ENCODE data around the gene PEX3.
"Not testable (repeated sequence)": the region's sequence is repeated elsewhere in the genome, so short reads cannot be mapped to it uniquely, and the experiment has no call there.

PEX3 gene

GRCh38 chr6:143447865-143448264 is 2.7 kb upstream of the PEX3 start:
- not testable (repeated sequence) for DNase-seq (ENCODE audit: low read depth)

GRCh38 chr6:143449082-143449713 is 1.4 kb upstream of the PEX3 start:
- no peak for DNase-seq (ENCODE audit: low read depth)

GRCh38 chr6:143449714-143450452 is 722 bp upstream of the PEX3 start:
- no peak for DNase-seq (ENCODE audit: low read depth)

GRCh38 chr6:143451531-143451930 is 926 bp downstream of the PEX3 start:
- no peak for DNase-seq (ENCODE audit: low read depth)

DNA sequence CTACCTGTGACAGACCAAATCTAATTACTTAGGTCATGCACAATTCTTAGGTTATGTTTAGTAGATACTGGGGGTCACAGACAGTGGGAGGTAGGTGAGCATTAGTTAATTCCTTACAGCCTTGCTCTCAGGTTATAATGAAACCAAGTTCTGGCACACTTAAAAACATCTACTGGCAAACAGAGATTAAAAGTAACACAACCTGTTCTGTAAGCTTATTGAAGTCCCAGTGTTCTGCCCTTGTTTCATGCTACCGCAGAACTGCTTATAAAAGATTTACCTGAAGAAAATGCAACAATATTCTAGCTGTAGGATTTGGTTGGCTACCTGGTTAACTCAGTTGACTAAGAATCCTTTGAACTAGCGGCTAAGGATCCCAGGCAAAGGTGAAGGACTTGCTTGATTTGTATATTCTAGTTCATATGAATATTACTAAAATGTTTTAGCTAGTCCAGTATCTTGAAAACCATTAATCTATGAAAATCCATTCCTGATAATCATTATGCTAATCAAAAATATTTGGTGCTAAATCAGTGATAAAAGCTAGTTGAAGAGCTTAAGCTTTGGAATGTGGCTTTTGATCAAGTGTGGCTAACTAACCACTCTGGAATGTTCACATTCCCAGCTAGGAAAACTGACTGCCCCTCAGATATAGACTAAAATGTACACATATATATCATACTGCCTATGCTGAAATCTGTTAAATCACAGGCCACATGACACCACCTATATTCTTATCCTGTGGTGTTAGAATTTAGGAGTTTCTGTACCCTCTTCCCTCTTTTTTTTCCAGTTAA is 7.2 kb downstream of the PEX3 start:
- no peak for DNase-seq (ENCODE audit: low read depth)

DNA sequence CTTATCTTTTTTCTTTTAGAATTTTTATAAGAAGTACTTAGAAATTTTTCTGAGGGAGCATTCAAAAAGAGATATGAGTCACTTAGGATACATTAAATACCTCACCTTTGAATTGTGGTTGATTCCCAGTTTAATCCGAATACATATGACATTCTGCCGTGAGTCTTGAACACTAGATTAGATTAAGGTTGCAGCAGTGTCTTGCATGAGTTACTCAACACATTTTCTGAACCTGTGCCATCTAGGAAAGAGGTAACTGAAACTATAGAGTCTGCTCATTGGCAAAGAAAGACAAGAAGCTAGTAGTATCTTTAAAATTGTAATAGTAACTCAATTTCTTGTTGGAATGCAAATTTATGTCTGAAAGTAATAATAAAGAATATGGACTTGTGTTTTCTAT is 14.9 kb downstream of the PEX3 start:
- DNase-seq (ENCODE audit: low read depth) = no peak

- no peak for DNase-seq (ENCODE audit: low read depth)
Measured at GRCh38 chr6:143468026-143468425, 17.4 kb downstream of the PEX3 start.

DNA sequence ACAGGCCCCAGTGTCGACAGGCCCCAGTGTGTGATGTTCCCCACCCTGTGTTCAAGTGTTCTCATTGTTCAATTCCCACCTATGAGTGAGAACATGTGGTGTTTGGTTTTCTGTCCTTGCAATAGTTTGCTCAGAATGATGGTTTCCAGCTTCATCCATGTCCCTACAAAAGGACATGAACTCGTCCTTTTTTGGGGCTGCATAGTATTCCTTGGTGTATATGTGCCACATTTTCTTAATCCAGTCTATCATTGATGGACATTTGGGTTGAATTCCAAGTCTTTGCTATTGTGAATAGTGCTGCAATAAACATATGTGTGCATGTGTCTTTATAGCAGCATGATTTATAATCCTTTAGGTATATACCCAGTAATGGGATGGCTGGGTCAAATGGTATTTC is 18.2 kb downstream of the PEX3 start:
- not testable (repeated sequence) for DNase-seq (ENCODE audit: low read depth)

DNA sequence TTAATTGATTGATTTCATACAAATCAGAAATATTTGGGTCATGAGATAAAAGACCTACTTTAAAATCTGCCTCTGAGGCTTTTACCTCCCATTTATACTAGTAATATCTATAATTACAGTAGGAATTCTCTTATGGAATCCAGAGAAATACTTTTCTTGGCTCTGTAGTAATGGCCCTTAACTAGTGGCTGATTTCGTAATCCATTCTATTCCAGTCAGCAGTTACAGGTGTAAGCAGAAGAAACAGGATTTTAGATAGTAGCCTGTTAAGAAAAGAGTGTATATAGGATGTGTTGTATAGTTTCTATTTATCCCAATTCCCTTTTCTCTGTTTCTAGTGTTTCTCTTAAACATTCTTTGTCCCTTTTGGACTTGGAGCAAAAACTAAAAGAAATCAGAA is 21.2 kb downstream of the PEX3 start:
- no peak for DNase-seq (ENCODE audit: low read depth)

- DNase-seq (ENCODE audit: low read depth) = no peak
Measured at GRCh38 chr6:143476545-143476944, 25.9 kb downstream of the PEX3 start.

- no peak for DNase-seq (ENCODE audit: low read depth)
Measured at GRCh38 chr6:143478479-143479062, 28.0 kb downstream of the PEX3 start.

DNA sequence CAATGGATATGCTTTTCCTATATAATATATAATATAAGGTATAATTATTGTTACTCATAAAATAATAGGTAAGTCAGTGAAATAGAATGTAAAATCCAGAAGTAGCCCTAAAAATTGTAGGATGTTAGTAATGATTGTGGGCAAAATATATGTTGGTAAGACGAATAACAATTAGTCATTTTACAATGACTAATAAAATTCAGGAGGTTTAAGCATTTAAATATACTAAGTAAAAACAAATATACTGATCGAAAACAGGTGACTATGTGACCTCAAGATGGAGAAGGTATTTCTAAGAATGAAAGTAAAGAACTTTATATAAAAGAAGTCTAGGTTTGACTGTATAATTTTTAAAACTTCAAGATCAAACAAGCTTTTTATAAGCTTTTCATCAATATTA is 32.0 kb downstream of the PEX3 start:
- no peak for DNase-seq (ENCODE audit: low read depth)

- DNase-seq (ENCODE audit: low read depth) = no peak
Measured at GRCh38 chr6:143485967-143486366, 35.4 kb downstream of the PEX3 start.

DNA sequence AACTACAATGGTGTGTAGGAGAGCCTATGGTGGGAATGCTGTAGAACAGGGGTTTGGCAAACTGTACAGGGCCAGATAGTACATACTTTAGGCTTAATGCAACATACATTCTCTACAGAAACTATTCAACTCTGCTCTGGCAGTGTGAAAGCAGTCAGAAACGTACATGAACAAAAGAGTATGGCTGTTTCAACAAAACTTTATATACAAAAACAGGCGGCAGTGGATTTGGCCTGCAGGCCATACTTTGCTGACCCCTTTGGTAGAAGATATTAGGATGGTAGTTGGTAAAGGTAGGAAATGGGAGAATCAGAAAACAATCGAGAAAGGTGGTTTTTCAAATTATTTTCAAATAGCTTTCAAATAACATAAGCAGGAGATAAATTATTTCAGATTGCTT is 36.1 kb downstream of the PEX3 start:
- DNase-seq (ENCODE audit: low read depth) = no peak

- DNase-seq (ENCODE audit: low read depth) = no peak
Measured at GRCh38 chr6:143490244-143490643, 39.6 kb downstream of the PEX3 start.

GRCh38 chr6:143490775-143491174 is 40.2 kb downstream of the PEX3 start:
- no peak for DNase-seq (ENCODE audit: low read depth)

DNA sequence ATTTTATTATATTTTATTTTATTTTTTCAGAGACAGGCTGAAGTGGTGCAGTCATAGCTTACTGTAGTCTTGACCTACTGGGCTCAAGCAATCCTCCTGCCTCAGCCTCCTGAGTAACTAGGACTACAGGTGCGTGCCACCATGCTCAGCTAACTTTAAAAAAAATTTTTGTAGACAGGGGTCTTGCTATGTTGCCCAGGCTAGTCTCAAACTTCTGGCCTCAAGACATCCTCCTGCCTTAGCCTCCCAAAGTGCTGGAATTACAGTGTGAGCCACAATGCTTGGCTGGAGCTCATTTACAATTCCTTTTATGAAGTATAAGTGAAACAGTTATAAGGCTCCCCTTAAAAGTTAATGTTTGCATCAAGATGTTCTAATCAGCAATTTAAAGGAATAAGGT is 46.4 kb downstream of the PEX3 start:
- no peak for DNase-seq (ENCODE audit: low read depth)

DNA sequence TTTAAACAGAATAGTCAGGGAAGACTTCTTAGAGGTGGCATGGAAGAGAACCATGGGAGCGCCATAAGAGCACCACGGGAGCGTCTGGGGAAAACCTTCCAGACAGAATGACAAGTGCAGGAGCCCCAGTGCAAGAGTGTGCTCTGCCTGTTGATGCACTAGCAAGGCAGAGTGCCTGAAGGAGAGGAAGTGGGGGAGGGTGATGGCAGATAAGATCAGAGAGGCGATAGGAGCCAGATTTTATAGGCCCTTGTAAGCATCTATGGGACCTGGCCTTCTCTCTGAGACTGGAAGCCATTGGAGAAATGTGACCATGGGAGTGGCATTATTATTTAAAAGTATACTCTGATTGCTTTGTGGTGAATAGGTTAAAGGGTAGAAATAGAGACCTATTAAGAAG is 47.8 kb downstream of the PEX3 start:
- no peak for DNase-seq (ENCODE audit: low read depth)

GRCh38 chr6:143501851-143502250 is 51.2 kb downstream of the PEX3 start:
- no peak for DNase-seq (ENCODE audit: low read depth)

- DNase-seq (ENCODE audit: low read depth) = no peak
Measured at GRCh38 chr6:143504369-143504768, 53.8 kb downstream of the PEX3 start.

DNA sequence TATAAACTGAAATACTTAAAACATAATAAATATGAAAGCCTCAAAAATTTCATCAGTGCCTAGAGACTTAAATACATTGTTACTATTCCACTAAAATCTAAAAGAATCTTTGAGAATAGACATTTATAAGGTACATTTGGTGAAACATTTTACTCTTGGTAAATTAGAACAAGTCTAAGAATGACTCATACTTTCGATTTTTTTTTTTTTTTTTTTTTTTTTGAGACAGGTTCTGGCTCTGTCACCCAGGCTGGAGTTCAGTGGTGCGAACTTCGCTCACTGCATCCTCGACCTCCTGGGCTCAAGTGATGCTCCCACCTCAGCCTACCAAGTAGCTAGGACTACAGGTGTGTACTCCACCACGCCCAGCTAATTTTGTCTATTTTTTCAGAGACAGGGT is 54.5 kb downstream of the PEX3 start:
- DNase-seq (ENCODE audit: low read depth) = no peak

GRCh38 chr6:143505537-143505936 is 54.9 kb downstream of the PEX3 start:
- DNase-seq (ENCODE audit: low read depth) = no peak

DNA sequence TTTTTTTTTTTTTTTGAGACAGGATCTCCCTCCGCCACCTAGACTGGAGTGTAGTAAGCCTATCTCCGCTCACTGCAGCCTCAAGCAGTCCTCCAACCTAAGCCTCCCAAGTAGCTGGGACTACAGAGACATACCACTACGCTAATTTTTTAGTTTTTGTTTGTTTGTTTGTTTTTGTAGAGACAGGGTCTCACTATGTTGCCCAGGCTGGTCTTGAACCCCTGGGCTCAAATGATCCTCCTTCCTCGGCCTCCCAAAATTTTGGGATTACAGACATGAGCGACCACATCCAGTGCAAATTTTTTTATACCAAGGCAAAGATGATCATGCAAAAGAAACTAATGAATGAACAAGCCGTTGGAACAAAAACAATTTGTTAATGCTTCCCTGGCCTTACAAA is 55.6 kb downstream of the PEX3 start:
- DNase-seq (ENCODE audit: low read depth) = no peak

Measured in activated T-cell treated with anti-CD3 and anti-CD28 coated beads for 48 hours (primary cell).